ENCODE data around the gene ZC3H4. TPM values are rescaled to one million over a fixed set of nuclear protein-coding genes. Genes with fewer than 3 reads are reported as not detected.

Gene ZC3H4
- total RNA-seq, 8 experiments from 2014 or later: 10.9 to 54.5 (median 22.8) TPM

GRCh38 chr19:47130120-47130588, 16.6 kb upstream of the ZC3H4 start:
- Histone ChIP-seq H3K4me3 (no peak overlapping the region), H3K27ac (peak overlapping the region; percentile 28 to 88), H3K4me1 (replicated peaks in 1 of 2) (peaks cover 15 to 19% of the 10 kb centered on the region in 2 donors)
- ATAC-seq (replicated peaks in 6 of 8): no peak
- in situ Hi-C loops (cut with MboI; ENCODE audit: low pct_unique_long_range_greater_than_20kb in 2 of 9, low sequenced_read_pairs in 9 of 9, unreplicated experiment in 9 of 9): loop anchor here in 1 of 9 experiments (25.0 kb wide), 1 partner anchor 107 kb away; the partner anchor contains the start of gene BBC3
- 50 to 90% (median 76%) methylated on average over 2 to 6 of the region's 8 CpGs; no CpG with 5 or more reads in 1 of the 10 experiments for WGBS, 10 experiments

- Histone ChIP-seq H3K4me3 (no peak overlapping the region), H3K27ac (no peak overlapping the region), H3K4me1 (replicated peaks in 1 of 2) (peaks cover 16% of the 10 kb centered on the region in 2 donors)
- in situ Hi-C loops (cut with MboI; ENCODE audit: low pct_unique_long_range_greater_than_20kb in 2 of 9, low sequenced_read_pairs in 9 of 9, unreplicated experiment in 9 of 9): loop anchor here in 2 of 9 experiments (10.0 to 25.0 kb wide), 3 partner anchors 55 to 108 kb away; partner anchors contain the start of gene BBC3 (in 1 of the 2)
- 91 to 100% (median 96%) methylated on average over 3 to 4 of the region's 4 CpGs; no CpG with 5 or more reads in 3 of the 10 experiments for WGBS, 10 experiments
- ATAC-seq (replicated peaks in 6 of 8): no peak
Observed at GRCh38 chr19:47129579-47129978, 16.0 kb upstream of the ZC3H4 start.

GRCh38 chr19:47125669-47125938, 12.0 kb upstream of the ZC3H4 start:
- in situ Hi-C loops (cut with MboI; ENCODE audit: low pct_unique_long_range_greater_than_20kb in 2 of 9, low sequenced_read_pairs in 9 of 9, unreplicated experiment in 9 of 9): loop anchor here in 2 of 9 experiments (10.0 to 25.0 kb wide), 3 partner anchors 51 to 112 kb away; partner anchors contain the start of gene BBC3 (in 1 of the 2)
- no peak for ATAC-seq (replicated peaks in 6 of 8)
- H3K4me1 ChIP-seq (replicated peaks in 1 of 2): peaks cover 0 to 3% of the 10 kb centered on the region in 2 donors
- H3K27ac ChIP-seq: no peak overlapping the region
- H3K4me3 ChIP-seq: no peak overlapping the region

- H3K27ac ChIP-seq: no peak overlapping the region
- H3K4me1 ChIP-seq (replicated peaks in 1 of 2): peaks cover 0 to 3% of the 10 kb centered on the region in 2 donors
- 0 to 46% (median 28%) methylated on average over 1 to 6 of the region's 8 CpGs for WGBS, 10 experiments
- in situ Hi-C loops (cut with MboI; ENCODE audit: low pct_unique_long_range_greater_than_20kb in 2 of 9, low sequenced_read_pairs in 9 of 9, unreplicated experiment in 9 of 9): loop anchor here in 2 of 9 experiments (10.0 to 25.0 kb wide), 3 partner anchors 50 to 112 kb away; partner anchors contain the start of gene BBC3 (in 1 of the 2)
- no peak overlapping the region for H3K4me3 ChIP-seq
- ATAC-seq (replicated peaks in 6 of 8): peak; percentile 58 to 81 (median 76)
Observed at GRCh38 chr19:47124937-47125668, 11.5 kb upstream of the ZC3H4 start.

GRCh38 chr19:47123406-47123805, 9.8 kb upstream of the ZC3H4 start:
- ATAC-seq (replicated peaks in 6 of 8): no peak
- H3K4me3 ChIP-seq: no peak overlapping the region
- 33 to 95% (median 82%) methylated on average over 3 to 7 of the region's 7 CpGs; no CpG with 5 or more reads in 2 of the 10 experiments for WGBS, 10 experiments
- peaks cover 0 to 3% of the 10 kb centered on the region in 2 donors for H3K4me1 ChIP-seq (replicated peaks in 1 of 2)
- in situ Hi-C loops (cut with MboI; ENCODE audit: low pct_unique_long_range_greater_than_20kb in 2 of 9, low sequenced_read_pairs in 9 of 9, unreplicated experiment in 9 of 9): loop anchor here in 1 of 9 experiments (10.0 kb wide), 2 partner anchors 49 to 89 kb away; no protein-coding TSS in a partner anchor
- no peak overlapping the region for H3K27ac ChIP-seq

GRCh38 chr19:47122359-47123335, 9.1 kb upstream of the ZC3H4 start:
- peaks cover 0 to 3% of the 10 kb centered on the region in 2 donors for H3K4me1 ChIP-seq (replicated peaks in 1 of 2)
- H3K27ac ChIP-seq: no peak overlapping the region
- no peak overlapping the region for H3K4me3 ChIP-seq
- WGBS, 10 experiments: 50 to 100% (median 79%) methylated on average over 1 to 13 of the region's 14 CpGs
- in situ Hi-C loops (cut with MboI; ENCODE audit: low pct_unique_long_range_greater_than_20kb in 2 of 9, low sequenced_read_pairs in 9 of 9, unreplicated experiment in 9 of 9): loop anchor here in 1 of 9 experiments (10.0 kb wide), 2 partner anchors 48 to 88 kb away; no protein-coding TSS in a partner anchor
- peak in 3 of 8 experiments; percentile 59 to 87 (median 61) for ATAC-seq (replicated peaks in 6 of 8)

- in situ Hi-C loops (cut with MboI; ENCODE audit: low pct_unique_long_range_greater_than_20kb in 2 of 9, low sequenced_read_pairs in 9 of 9, unreplicated experiment in 9 of 9): loop anchor here in 1 of 9 experiments (10.0 kb wide), 2 partner anchors 46 to 86 kb away; no protein-coding TSS in a partner anchor
- Histone ChIP-seq H3K27ac (no peak overlapping the region), H3K4me1 (replicated peaks in 1 of 2) (peaks cover 0 to 3% of the 10 kb centered on the region in 2 donors), H3K4me3 (no peak overlapping the region)
- peak in 7 of 8 experiments; percentile 38 to 77 (median 46) for ATAC-seq (replicated peaks in 6 of 8)
- 40 to 100% (median 100%) methylated on average over 1 of the region's 6 CpGs; no CpG with 5 or more reads in 3 of the 10 experiments for WGBS, 10 experiments
Observed at GRCh38 chr19:47120470-47121067, 7.0 kb upstream of the ZC3H4 start.

- Histone ChIP-seq H3K27ac (peak overlapping the region; percentile 100), H3K4me1 (replicated peaks in 1 of 2) (peaks cover 13 to 18% of the 10 kb centered on the region in 2 donors), H3K4me3 (peak overlapping the region; percentile 64 to 84 (median 67))
- in situ Hi-C loops (cut with MboI; ENCODE audit: low pct_unique_long_range_greater_than_20kb in 2 of 9, low sequenced_read_pairs in 9 of 9, unreplicated experiment in 9 of 9): no loop called here
- 0 to 100% (median 70%) methylated on average over 1 to 18 of the region's 26 CpGs for WGBS, 10 experiments
- no peak for ATAC-seq (replicated peaks in 6 of 8)
Observed at GRCh38 chr19:47113850-47114651, 475 bp upstream of the ZC3H4 start.

GRCh38 chr19:47112166-47112996, 1.2 kb downstream of the ZC3H4 start:
- in situ Hi-C loops (cut with MboI; ENCODE audit: low pct_unique_long_range_greater_than_20kb in 2 of 9, low sequenced_read_pairs in 9 of 9, unreplicated experiment in 9 of 9): no loop called here
- ATAC-seq (replicated peaks in 6 of 8): peak; percentile 8 to 29 (median 19)
- Histone ChIP-seq H3K4me1 (replicated peaks in 1 of 2) (peaks cover 26 to 35% of the 10 kb centered on the region in 2 donors), H3K27ac (peak overlapping the region; percentile 100), H3K4me3 (peak overlapping the region; percentile 64 to 84 (median 67))
- 0% methylated on average over 1 of the region's 85 CpGs; no CpG with 5 or more reads in 9 of the 10 experiments for WGBS, 10 experiments

GRCh38 chr19:47111682-47112165, 1.9 kb downstream of the ZC3H4 start:
- no peak for ATAC-seq (replicated peaks in 6 of 8)
- WGBS, 10 experiments: 0% methylated on average over 3 of the region's 24 CpGs; no CpG with 5 or more reads in 9 of the 10 experiments
- in situ Hi-C loops (cut with MboI; ENCODE audit: low pct_unique_long_range_greater_than_20kb in 2 of 9, low sequenced_read_pairs in 9 of 9, unreplicated experiment in 9 of 9): no loop called here

More at GRCh38 chr19:47111682-47112165, 1.9 kb downstream of the ZC3H4 start:
- Histone ChIP-seq H3K4me1 (replicated peaks in 1 of 2) (peaks cover 33 to 39% of the 10 kb centered on the region in 2 donors), H3K27ac (peak overlapping the region; percentile 100), H3K4me3 (peak overlapping the region; percentile 64 to 84 (median 67))

Measured in motor neuron (in vitro differentiated cells).